Transverse colon (tissue), 4 donors: ENCODE results near the gene RTEL1.

Source experiments
- EP300 ChIP-seq: sonication (generic); formaldehyde crosslinking; IDR thresholded peaks from one replicate; pipeline ENCODE4 v1.6.1; 2017; ENCODE audit warnings: antibody characterized with exemption, low read depth
- POLR2A ChIP-seq: fragments of 450-650 bp; IDR thresholded peaks from one replicate; pipeline ENCODE4 v1.6.1; 2016; ENCODE audit warnings: antibody characterized with exemption, mild to moderate bottlenecking, moderate library complexity
- POLR2AphosphoS5 ChIP-seq, 3 donors: sonication (generic); formaldehyde crosslinking; IDR thresholded peaks; one replicate each; pipeline ENCODE4 v1.6.1; 2016; ENCODE audit warnings: antibody characterized with exemption in 3 of 3
- TF ChIP-seq, protein P1 (sequence below), 5 experiments: fragments of 200-600 bp in 3 of 5; fragments of 450-650 bp in 2 of 5; sonication (generic) in 3 of 5; IDR thresholded peaks; 1 replicate in 2 of 5; 2 replicates in 3 of 5; pipeline ENCODE4 v1.5.1; 2016 to 2017; ENCODE audit warnings: antibody characterized with exemption in 5 of 5, inconsistent platforms in 3 of 5, mild to moderate bottlenecking in 2 of 5, moderate library complexity in 1 of 5

DNA sequence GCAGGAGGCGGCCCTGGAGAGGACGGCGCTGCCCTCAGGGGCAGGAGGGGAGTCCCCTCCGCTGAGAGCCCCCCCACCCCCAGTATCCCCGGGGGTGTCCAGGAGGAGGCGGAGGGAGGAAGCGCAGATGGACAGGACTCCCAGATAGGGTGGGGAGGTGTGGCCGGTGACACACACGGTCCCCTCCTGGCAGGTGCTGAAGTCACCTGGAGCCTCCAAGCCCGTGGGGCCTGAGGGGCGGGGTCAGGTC, 6.2 kb upstream of the RTEL1 start:
- TF ChIP-seq, protein P1, sequence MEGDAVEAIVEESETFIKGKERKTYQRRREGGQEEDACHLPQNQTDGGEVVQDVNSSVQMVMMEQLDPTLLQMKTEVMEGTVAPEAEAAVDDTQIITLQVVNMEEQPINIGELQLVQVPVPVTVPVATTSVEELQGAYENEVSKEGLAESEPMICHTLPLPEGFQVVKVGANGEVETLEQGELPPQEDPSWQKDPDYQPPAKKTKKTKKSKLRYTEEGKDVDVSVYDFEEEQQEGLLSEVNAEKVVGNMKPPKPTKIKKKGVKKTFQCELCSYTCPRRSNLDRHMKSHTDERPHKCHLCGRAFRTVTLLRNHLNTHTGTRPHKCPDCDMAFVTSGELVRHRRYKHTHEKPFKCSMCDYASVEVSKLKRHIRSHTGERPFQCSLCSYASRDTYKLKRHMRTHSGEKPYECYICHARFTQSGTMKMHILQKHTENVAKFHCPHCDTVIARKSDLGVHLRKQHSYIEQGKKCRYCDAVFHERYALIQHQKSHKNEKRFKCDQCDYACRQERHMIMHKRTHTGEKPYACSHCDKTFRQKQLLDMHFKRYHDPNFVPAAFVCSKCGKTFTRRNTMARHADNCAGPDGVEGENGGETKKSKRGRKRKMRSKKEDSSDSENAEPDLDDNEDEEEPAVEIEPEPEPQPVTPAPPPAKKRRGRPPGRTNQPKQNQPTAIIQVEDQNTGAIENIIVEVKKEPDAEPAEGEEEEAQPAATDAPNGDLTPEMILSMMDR (IDR thresholded peaks at IDR 0.05), result no peak
- TF ChIP-seq POLR2A, result no peak
- TF ChIP-seq POLR2AphosphoS5 (IDR thresholded peaks at IDR 0.05), result no peak
- TF ChIP-seq EP300, result no peak
